ENCODE data around the gene UTP25. TPM values are rescaled to one million over a fixed set of nuclear protein-coding genes. Genes with fewer than 3 reads are reported as not detected.

UTP25 gene
- total and polyA plus RNA-seq, 12 donors: 2.2 to 11.6 (median 7.8) TPM

- WGBS, 4 donors: 56 to 77% (median 68%) methylated on average over 4 to 6 of the region's 6 CpGs
- Histone ChIP-seq H3K4me3 (peak overlapping the region in 1 of 4 donors; percentile 67), H3K36me3 (replicated peaks in 1 of 2) (peaks cover 0 to 2% of the 10 kb centered on the region in 2 donors), H3K9me3 (replicated peaks in 1 of 3) (no peaks in the 10 kb centered on the region), H3K27me3 (no peaks in the 10 kb centered on the region), H3K27ac (no peak overlapping the region), H3K4me1 (replicated peaks in 1 of 2) (peaks cover 7 to 28% of the 10 kb centered on the region in 2 donors)
- DNase-seq: no peak
- no peak for TF ChIP-seq CTCF (IDR thresholded peaks at IDR 0.05)
- TF ChIP-seq POLR2A (IDR thresholded peaks at IDR 0.05): no peak
- intact Hi-C loops (cut with DNase I): no loop called here
These were observed 44.4 kb upstream of the UTP25 start for GRCh38 chr1:209783386-209783785.

- peak within 1 kb of the TSS in 3 of 4 donors; percentile 36 to 67 (median 56) for H3K4me3 ChIP-seq
- H3K27ac ChIP-seq: peak within 1 kb of the TSS; percentile 23 to 90 (median 78)
- intact Hi-C loops (cut with DNase I): no loop called here
- no peaks in the 10 kb centered on the region for H3K27me3 ChIP-seq
- H3K36me3 ChIP-seq (replicated peaks in 1 of 2): peaks cover 0 to 10% of the 10 kb centered on the region in 2 donors
- H3K4me1 ChIP-seq (replicated peaks in 1 of 2): peaks cover 7 to 31% of the 10 kb centered on the region in 2 donors
- peak in 1 of 6 experiments; percentile 10 for TF ChIP-seq CTCF (IDR thresholded peaks at IDR 0.05)
- TF ChIP-seq POLR2A (IDR thresholded peaks at IDR 0.05): peak; percentile 68
- peak; percentile 99 for DNase-seq
- 3 to 10% (median 4%) methylated on average over 15 to 48 of the region's 48 CpGs for WGBS, 4 donors
- H3K9me3 ChIP-seq (replicated peaks in 1 of 3): no peaks in the 10 kb centered on the region
These were observed 43.3 kb upstream of the UTP25 start, which contains the start of gene C1orf74 for GRCh38 chr1:209784265-209785169. Gene C1orf74 (minus strand): TSS chr1:209784559. CDS start chr1:209783634, 925 bp downstream.

GRCh38 chr1:209785592-209785991, 42.2 kb upstream of the UTP25 start:
- intact Hi-C loops (cut with DNase I): no loop called here
- H3K36me3 ChIP-seq (replicated peaks in 1 of 2): peaks cover 0 to 10% of the 10 kb centered on the region in 2 donors
- H3K9me3 ChIP-seq (replicated peaks in 1 of 3): no peaks in the 10 kb centered on the region
- TF ChIP-seq POLR2A (IDR thresholded peaks at IDR 0.05) (no peak), CTCF (IDR thresholded peaks at IDR 0.05) (no peak)
- peaks cover 7 to 31% of the 10 kb centered on the region in 2 donors for H3K4me1 ChIP-seq (replicated peaks in 1 of 2)
- H3K27ac ChIP-seq: no peak overlapping the region
- DNase-seq: no peak
- H3K4me3 ChIP-seq: no peak overlapping the region
- 95 to 100% (median 97%) methylated on average over 4 of the region's 4 CpGs for WGBS, 4 donors
- no peaks in the 10 kb centered on the region for H3K27me3 ChIP-seq

GRCh38 chr1:209786146-209786545, 41.6 kb upstream of the UTP25 start:
- WGBS, 4 donors: 48 to 94% (median 76%) methylated on average over 4 of the region's 4 CpGs
- DNase-seq: no peak
- Histone ChIP-seq H3K36me3 (replicated peaks in 1 of 2) (peaks cover 0 to 10% of the 10 kb centered on the region in 2 donors), H3K9me3 (replicated peaks in 1 of 3) (no peaks in the 10 kb centered on the region), H3K27ac (no peak overlapping the region), H3K4me3 (no peak overlapping the region), H3K4me1 (replicated peaks in 1 of 2) (peaks cover 7 to 31% of the 10 kb centered on the region in 2 donors), H3K27me3 (no peaks in the 10 kb centered on the region)
- no peak for TF ChIP-seq CTCF (IDR thresholded peaks at IDR 0.05)
- TF ChIP-seq POLR2A (IDR thresholded peaks at IDR 0.05): no peak
- intact Hi-C loops (cut with DNase I): no loop called here

Measured in adrenal gland (tissue), 12 donors.